ENCODE measurements around the gene GOLM1. TPM values are rescaled to one million over a fixed set of nuclear protein-coding genes. Genes with fewer than 3 reads are reported as not detected.

GOLM1 gene
- total and polyA plus RNA-seq, 2 of the 13 experiments (the other 11 are each of a cell fraction or from before 2014, with no cell fraction given) = 0.20 to 0.30 TPM

- ATAC-seq (no peak), FAIRE-seq (no peak), DNase-seq (ENCODE audit: low spot score) (no peak)
- CTCF ChIA-PET (ENCODE audit: low intra/inter-chr PET ratio, low total read pairs) = no interaction called here
- H4K20me1 ChIP-seq (ENCODE audit: insufficient read depth, low read length) = no peaks in the 10 kb centered on the region
- TF ChIP-seq AGO1 (IDR thresholded peaks at IDR 0.05; ENCODE audit: low read depth, low read length, poor library complexity, severe bottlenecking) (no peak), PBX2 (CRISPR knock-in tag; IDR thresholded peaks at IDR 0.05) (no peak), ZNF225 (CRISPR knock-in tag; IDR thresholded peaks at IDR 0.05) (no peak), JUNB (CRISPR knock-in tag; IDR thresholded peaks at IDR 0.05; ENCODE audit: borderline replicate concordance) (no peak), SNAPC2 (CRISPR knock-in tag; IDR thresholded peaks at IDR 0.05) (no peak), ZNF768 (CRISPR knock-in tag; IDR thresholded peaks at IDR 0.05) (no peak), ZBTB8A (CRISPR knock-in tag; IDR thresholded peaks at IDR 0.05; ENCODE audit: borderline replicate concordance, low read depth) (no peak), PCBP1 (IDR thresholded peaks at IDR 0.05; ENCODE audit: borderline replicate concordance, low read depth, low read length) (no peak), IRX3 (CRISPR knock-in tag; IDR thresholded peaks at IDR 0.05; ENCODE audit: borderline replicate concordance, low read depth) (no peak), BCL3 (CRISPR knock-in tag; IDR thresholded peaks at IDR 0.05) (no peak), SIN3A (IDR thresholded peaks at IDR 0.05; ENCODE audit: borderline replicate concordance, low read depth, low read length) (no peak), KLF15 (CRISPR knock-in tag; IDR thresholded peaks at IDR 0.05; ENCODE audit: borderline replicate concordance) (no peak), TFE3 (CRISPR knock-in tag; IDR thresholded peaks at IDR 0.05) (no peak), MAX (IDR thresholded peaks at IDR 0.05) (no peak), ZNF850 (CRISPR knock-in tag; conservative IDR thresholded peaks at IDR 0.05) (no peak)
- in situ Hi-C loops (cut with HindIII; ENCODE audit: extremely low pct_ligation_motif_present, low pct_unique_long_range_greater_than_20kb) (no loop called here), intact Hi-C loops (cut with micrococcal nuclease; ENCODE audit: unreplicated experiment) (loop anchor here (1.0 kb wide), 1 partner anchor 40 kb away; no protein-coding TSS in a partner anchor)
- peaks cover 0 to 8% of the 10 kb centered on the region in 2 experiments; a peak in 1 of 5 replicates for H3K27me3 ChIP-seq (ENCODE audit: control insufficient read depth in 1 of 2, insufficient read depth in 2 of 2, low read length in 2 of 2)
- H3K9me3 ChIP-seq (ENCODE audit: low read length) = no peaks in the 10 kb centered on the region
- BruUV-seq (replicated peaks) = no TSS peak
- WGBS (ENCODE audit: low lambda C conversion rate) = 28% methylated on average over 2 of the region's 2 CpGs
- no peak overlapping the region for H3K4me2 ChIP-seq (ENCODE audit: low read depth, low read length)
- no peaks in the 10 kb centered on the region for H3K79me2 ChIP-seq (ENCODE audit: insufficient read depth, low read length)
- POLR2A ChIA-PET = no interaction called here
- no peak overlapping the region for H3K9ac ChIP-seq (ENCODE audit: insufficient read depth, low read depth, low read length)
- H3K4me3 ChIP-seq (replicated peaks in 1 of 3; ENCODE audit: insufficient read depth in 1 of 3, low read depth in 2 of 3, low read length in 3 of 3) = no peak overlapping the region
- H3K4me1 ChIP-seq (ENCODE audit: insufficient read depth, low read length) = no peaks in the 10 kb centered on the region
- H2AFZ ChIP-seq (ENCODE audit: low read length) = no peak overlapping the region
- H3K27ac ChIP-seq (ENCODE audit: extremely low read length, insufficient read depth, low read length) = no peak overlapping the region
- no peaks in the 10 kb centered on the region for H3K36me3 ChIP-seq (replicated peaks in 1 of 2; ENCODE audit: control insufficient read depth in 1 of 2, insufficient read depth in 2 of 2, low read length in 2 of 2)
Observed at GRCh38 chr9:86142973-86143372, 43.6 kb upstream of the GOLM1 start.
